MCF 10A (cell line): Measurements from ENCODE around the gene ZKSCAN2. TPM values are rescaled to one million over a fixed set of nuclear protein-coding genes. Genes with fewer than 3 reads are reported as not detected.

Source experiments
- BruUV-seq: library from RNA; stranded (reverse); fragments of 400-500 nt; replicated peaks from 2 replicates; lab custom pipeline; 2021; lab: Mats Ljungman, UMichigan
- CTCF ChIA-PET: fragments of 300-600 bp; sonication (Branson Sonifier 250); formaldehyde crosslinking; extraction: SDS; loops from one replicate; lab custom pipeline; 2021; ENCODE audit warnings: antibody characterized with exemption, inconsistent platforms; lab: Yijun Ruan, JAX
- POLR2A ChIA-PET: fragments of 300-600, 350-650 bp; sonication (Branson Sonifier 250); formaldehyde crosslinking; extraction: SDS; loops from one replicate; lab custom pipeline; 2020; ENCODE audit warnings: antibody characterized with exemption, inconsistent platforms; lab: Yijun Ruan, JAX
- DNase-seq: peaks from one replicate; pipeline ENCODE4 v3.0.0-alpha.2; 2018; ENCODE audit not compliant: unreplicated experiment
- H3K27ac Mint-ChIP-seq: one replicate; pipeline ENCODE4 v1.8.0; 2022; ENCODE audit warnings: mild to moderate bottlenecking, low read depth, mixed read lengths; ENCODE audit not compliant: unreplicated experiment
- H3K27me3 Mint-ChIP-seq: one replicate; pipeline ENCODE4 v1.8.0; 2022; ENCODE audit warnings: mixed read lengths; ENCODE audit not compliant: insufficient read depth, unreplicated experiment
- H3K36me3 Mint-ChIP-seq: one replicate; pipeline ENCODE4 v1.8.0; 2022; ENCODE audit warnings: mild to moderate bottlenecking, moderate library complexity, mixed read lengths; ENCODE audit not compliant: insufficient read depth, unreplicated experiment
- H3K4me1 Mint-ChIP-seq: one replicate; pipeline ENCODE4 v1.8.0; 2022; ENCODE audit warnings: mixed read lengths; ENCODE audit not compliant: insufficient read depth, unreplicated experiment
- H3K4me3 Mint-ChIP-seq: one replicate; pipeline ENCODE4 v1.8.0; 2022; ENCODE audit warnings: mild to moderate bottlenecking, moderate library complexity, mixed read lengths; ENCODE audit not compliant: unreplicated experiment
- H3K9me3 Mint-ChIP-seq: one replicate; pipeline ENCODE4 v1.8.0; 2022; ENCODE audit warnings: mixed read lengths; ENCODE audit not compliant: unreplicated experiment
- CTCF ChIP-seq: fragments of 200-600 bp; IDR thresholded peaks from one replicate; pipeline ENCODE4 v1.8.0; 2022; ENCODE audit warnings: antibody characterized with exemption, mild to moderate bottlenecking; ENCODE audit not compliant: unreplicated experiment
- intact Hi-C: fragments of 100-400 bp; cut with micrococcal nuclease; formaldehyde crosslinking; loops from 2 replicates; pipeline ENCODE4 v1.14.1; 2022
- total RNA-seq: library from RNA; stranded (reverse); gene quantifications from 2 replicates; pipeline ENCODE4 v1.2.3, GENCODE V29; 2022

Gene ZKSCAN2
- total RNA-seq, 1 experiment from 2014 or later, result 7.8 TPM

GRCh38 chr16:25189305-25189704, 68.3 kb downstream of the ZKSCAN2 start:
- Mint-ChIP-seq H3K4me3 (no peak overlapping the region), H3K4me1 (no peaks in the 10 kb centered on the region), H3K36me3 (no peaks in the 10 kb centered on the region), H3K27ac (no peak overlapping the region), H3K27me3 (no peaks in the 10 kb centered on the region), H3K9me3 (no peaks in the 10 kb centered on the region)
- BruUV-seq, result no TSS peak
- ChIA-PET CTCF (interaction anchor here (1.5 kb wide), 1 partner anchor 36 kb away, joined by 4 read pairs; no protein-coding TSS in a partner anchor), POLR2A (no interaction called here)
- TF ChIP-seq CTCF, result no peak
- DNase-seq, result peak; percentile 13
- intact Hi-C loops, result no loop called here

GRCh38 chr16:25187491-25187795, 70.2 kb downstream of the ZKSCAN2 start:
- ChIA-PET CTCF (interaction anchor here (0.6 to 1.8 kb wide), 4 partner anchors 24 to 238 kb away, joined by 3 to 5 read pairs (median 3); no protein-coding TSS in a partner anchor), POLR2A (interaction anchor here (0.6 kb wide), 1 partner anchor 29 kb away, joined by 3 read pairs; no protein-coding TSS in a partner anchor)
- Mint-ChIP-seq H3K4me3 (no peak overlapping the region), H3K9me3 (no peaks in the 10 kb centered on the region), H3K27me3 (no peaks in the 10 kb centered on the region), H3K4me1 (no peaks in the 10 kb centered on the region), H3K36me3 (no peaks in the 10 kb centered on the region), H3K27ac (no peak overlapping the region)
- TF ChIP-seq CTCF, result no peak
- BruUV-seq, result no TSS peak
- intact Hi-C loops, result no loop called here
- DNase-seq, result no peak

Other genes starting within 250 kb of the ZKSCAN2 start
- 50.0 and 52.2 TPM in 2 replicates for gene ARHGAP17, start 242.5 kb downstream of the ZKSCAN2 start, total RNA-seq
- gene LCMT1, start 146.1 kb downstream of the ZKSCAN2 start, total RNA-seq, result 28.1 and 36.3 TPM in 2 replicates
- gene AQP8, start 40.9 kb downstream of the ZKSCAN2 start, total RNA-seq, result not detected in 2 replicates